Upper lobe of left lung (tissue), 4 donors: ENCODE measurements around the gene GNB1L.

ENCODE experiments used
- CTCF ChIP-seq, 6 experiments: fragments of 450-650 bp in 4 of 6; fragments of 200-600 bp in 2 of 6; sonication (generic) in 2 of 6; IDR thresholded peaks; one replicate each; pipeline ENCODE4 v1.5.1; 2016 to 2019; ENCODE audit warnings: antibody characterized with exemption in 6 of 6
- POLR2AphosphoS5 ChIP-seq, 2 donors: sonication (generic); formaldehyde crosslinking; IDR thresholded peaks; one replicate each; pipeline ENCODE4 v1.5.1; 2017; ENCODE audit warnings: antibody characterized with exemption in 2 of 2

DNA sequence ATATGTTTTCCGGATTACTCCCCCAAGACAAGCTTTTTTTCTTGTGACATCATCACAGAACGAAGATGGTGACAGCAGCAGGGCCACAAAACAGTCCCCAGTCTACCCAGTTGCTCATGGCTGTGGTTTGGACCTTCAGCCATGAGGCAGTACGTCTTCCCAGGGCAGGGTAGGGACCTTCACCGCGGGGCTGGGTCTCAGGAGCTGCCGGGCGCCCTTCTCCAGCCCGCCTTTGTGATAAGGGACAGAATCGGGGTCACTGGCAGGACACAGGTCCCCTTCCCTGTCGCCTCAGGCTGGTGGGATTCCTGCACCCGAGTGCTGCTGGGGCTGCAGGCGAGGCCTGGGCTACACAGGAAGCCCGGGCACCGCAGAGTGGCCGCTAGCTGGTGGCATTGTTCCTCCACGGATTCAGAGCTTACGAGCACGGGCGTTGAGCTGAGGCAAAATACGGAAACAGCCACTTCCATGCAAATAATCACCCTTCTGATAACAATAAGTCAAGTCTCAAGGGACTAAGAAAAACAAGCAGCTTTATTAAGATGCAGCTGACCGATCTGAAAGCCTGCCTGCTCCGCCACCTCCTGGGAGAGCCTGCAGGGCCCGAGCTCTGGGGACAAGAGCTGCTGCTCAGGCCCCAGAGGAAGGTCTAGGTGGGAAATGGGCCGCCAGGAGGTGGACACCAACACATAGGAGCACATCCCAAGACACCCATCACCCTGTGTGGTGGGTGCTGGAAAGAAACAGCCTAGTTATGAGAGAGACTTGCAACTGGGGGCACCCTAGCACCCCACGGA is 81.8 kb downstream of the GNB1L start:
- TF ChIP-seq CTCF (IDR thresholded peaks at IDR 0.05): no peak
- TF ChIP-seq POLR2AphosphoS5 (IDR thresholded peaks at IDR 0.05): no peak
